Activated T-cell treated with anti-CD3 and anti-CD28 coated beads for 48 hours (primary cell): ENCODE results near the gene FXYD7.
"Not testable (repeated sequence)": the region's sequence is repeated elsewhere in the genome, so short reads cannot be mapped to it uniquely, and the experiment has no call there.

Experiments
- DNase-seq: peaks from one replicate; pipeline ENCODE4 v3.0.0-alpha.2; 2020; ENCODE audit warnings: low read depth

Gene FXYD7

DNA sequence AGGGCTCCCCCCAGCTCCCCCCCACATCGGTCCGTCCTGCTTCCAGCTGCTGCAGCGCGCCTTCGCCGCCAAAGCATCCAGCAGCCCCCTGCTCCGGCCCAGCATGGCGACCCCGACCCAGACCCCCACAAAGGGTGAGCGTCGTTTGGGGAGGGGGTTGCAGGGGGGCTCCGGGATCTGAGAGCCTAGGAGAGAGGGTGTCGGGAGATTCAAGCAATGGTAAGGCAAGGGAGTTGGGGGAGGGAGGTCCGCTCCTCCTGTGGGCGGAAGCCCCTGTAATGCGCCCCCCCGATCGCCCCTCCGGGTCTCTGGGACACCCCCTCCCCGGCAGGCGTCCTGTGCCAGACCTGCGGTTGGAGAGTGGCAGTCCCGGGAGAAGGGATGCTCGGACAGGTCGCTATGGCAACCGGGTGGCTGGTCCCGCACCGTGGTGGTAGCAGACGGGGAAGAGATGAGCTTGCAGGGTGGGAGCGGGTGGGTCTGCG, at the start of gene FXYD7:
FXYD7 (plus strand) TSS at position 25 of the 485 bp plus-strand sequence; CDS start at position 104, 79 bp downstream.
- no peak for DNase-seq

GRCh38 chr19:35093430-35093829, 49.6 kb upstream of the FXYD7 start:
- DNase-seq, result no peak

GRCh38 chr19:35093941-35094647, 49.0 kb upstream of the FXYD7 start:
- DNase-seq, result no peak

- DNase-seq, result no peak
These were observed 48.4 kb upstream of the FXYD7 start for GRCh38 chr19:35094656-35095055.

- no peak for DNase-seq
These were observed 47.2 kb upstream of the FXYD7 start for GRCh38 chr19:35095667-35096368.

- DNase-seq, result no peak
These were observed 44.5 kb upstream of the FXYD7 start for GRCh38 chr19:35098413-35099049.

GRCh38 chr19:35099155-35099896, 43.7 kb upstream of the FXYD7 start:
- no peak for DNase-seq

GRCh38 chr19:35099897-35100275, 43.2 kb upstream of the FXYD7 start:
- no peak for DNase-seq

DNA sequence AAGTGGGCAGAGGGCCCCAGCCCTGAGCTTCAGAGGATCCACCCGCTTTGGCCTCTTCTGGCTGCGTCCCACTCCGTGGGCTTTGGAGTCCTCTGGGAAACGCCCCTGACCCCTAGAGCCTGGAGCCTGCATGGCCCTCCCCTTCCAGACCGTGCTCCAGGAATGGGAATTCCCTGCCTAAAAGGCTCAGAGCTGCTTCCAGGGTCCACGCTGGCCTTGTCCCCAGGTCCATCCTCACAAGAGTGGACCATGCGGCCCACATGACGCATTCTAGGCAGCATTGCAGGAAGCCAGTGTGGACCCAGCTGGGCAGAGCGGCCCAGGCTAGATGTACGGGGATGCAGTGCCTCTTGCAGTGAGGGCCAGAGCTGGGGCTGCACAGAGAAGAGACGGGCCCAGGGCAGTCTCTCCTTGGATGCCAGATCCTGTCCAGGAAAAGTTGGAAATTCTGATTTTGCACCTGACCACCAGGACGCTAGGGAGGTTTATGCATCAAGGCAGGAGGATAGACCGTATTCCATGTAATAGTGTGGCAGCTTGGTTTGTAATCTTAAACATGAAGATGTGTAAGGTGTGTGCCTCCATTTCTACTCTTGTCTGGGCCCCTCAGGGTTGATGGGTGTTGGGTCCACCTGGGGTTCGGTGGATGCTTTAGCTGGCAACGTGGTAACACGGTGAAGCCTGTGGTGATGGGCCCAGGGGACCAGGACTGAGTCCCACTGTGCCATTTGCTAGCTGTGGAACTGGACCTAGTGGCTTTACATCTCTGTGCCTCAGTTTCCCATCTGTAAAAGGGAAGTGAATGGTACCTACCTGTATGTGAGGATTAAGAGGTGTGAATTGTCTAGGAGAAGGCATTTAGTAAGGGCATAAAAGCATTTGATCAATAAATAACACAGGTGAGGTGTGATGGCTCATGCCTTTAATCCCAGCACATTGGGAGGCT, 42.2 kb upstream of the FXYD7 start:
- no peak for DNase-seq

DNA sequence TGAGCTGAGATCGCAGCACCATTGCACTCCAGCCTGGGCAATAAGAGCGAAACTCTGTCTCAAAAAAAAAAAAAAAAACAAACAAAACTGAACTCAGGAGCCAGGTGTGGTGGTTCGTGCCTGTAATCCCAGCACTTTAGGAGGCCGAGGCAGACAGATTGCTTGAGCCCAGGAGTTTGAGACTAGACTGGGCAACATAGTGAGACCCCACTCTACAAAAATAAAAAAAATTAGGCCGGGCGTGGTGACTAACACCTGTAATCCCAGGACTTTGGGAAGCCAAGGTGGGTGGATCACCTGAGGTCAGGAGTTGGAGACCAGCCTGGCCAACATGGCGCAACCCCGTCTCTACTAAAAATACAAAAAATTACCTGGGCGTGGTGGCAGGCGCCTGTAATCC, 41.1 kb upstream of the FXYD7 start:
- not testable (repeated sequence) for DNase-seq

- DNase-seq, result not testable (repeated sequence)
These were observed 39.4 kb upstream of the FXYD7 start for GRCh38 chr19:35103614-35104013.

- DNase-seq, result no peak
These were observed 38.7 kb upstream of the FXYD7 start for GRCh38 chr19:35104361-35104760.

DNA sequence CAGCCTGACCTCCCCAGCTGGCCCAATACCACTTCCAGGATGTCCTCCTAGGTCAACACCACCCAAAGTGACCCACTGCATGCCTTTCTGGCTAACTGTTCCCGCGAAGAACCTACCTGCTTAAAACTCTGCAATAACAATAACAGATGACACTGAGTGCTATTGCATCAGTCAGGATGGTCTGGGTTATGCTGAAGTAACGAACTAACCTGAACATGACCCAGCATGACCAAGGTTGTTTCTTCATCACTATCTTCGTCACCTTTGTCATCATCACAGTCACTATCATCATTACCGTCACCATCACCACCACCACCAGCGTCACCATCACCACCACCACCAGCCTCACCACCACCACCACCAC, 38.0 kb upstream of the FXYD7 start:
- no peak for DNase-seq

- DNase-seq, result no peak
These were observed 37.4 kb upstream of the FXYD7 start for GRCh38 chr19:35105411-35106290.

DNA sequence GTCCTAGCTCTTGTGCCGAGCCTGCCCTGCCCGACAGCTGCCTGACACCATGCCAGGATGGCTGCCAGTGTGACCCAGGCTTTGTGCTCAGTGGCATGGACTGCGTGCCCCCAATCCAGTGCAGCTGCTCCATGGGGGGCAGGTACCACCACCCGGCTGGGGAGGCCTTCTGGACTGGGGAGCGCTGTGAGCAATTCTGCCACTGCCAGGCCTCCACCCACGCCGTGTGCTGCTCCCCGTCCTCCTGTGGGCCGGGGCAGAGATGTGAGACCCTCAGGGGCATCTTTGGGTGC, 36.8 kb upstream of the FXYD7 start:
- no peak for DNase-seq

- DNase-seq, result no peak
These were observed 36.0 kb upstream of the FXYD7 start for GRCh38 chr19:35106898-35107541.

- no peak for DNase-seq
These were observed 35.5 kb upstream of the FXYD7 start for GRCh38 chr19:35107545-35107944.

GRCh38 chr19:35108730-35109129, 34.3 kb upstream of the FXYD7 start:
- DNase-seq, result no peak

GRCh38 chr19:35109395-35110112, 33.5 kb upstream of the FXYD7 start:
- no peak for DNase-seq
